Measurements from ENCODE around the gene MARF1.

The MARF1 gene

DNA sequence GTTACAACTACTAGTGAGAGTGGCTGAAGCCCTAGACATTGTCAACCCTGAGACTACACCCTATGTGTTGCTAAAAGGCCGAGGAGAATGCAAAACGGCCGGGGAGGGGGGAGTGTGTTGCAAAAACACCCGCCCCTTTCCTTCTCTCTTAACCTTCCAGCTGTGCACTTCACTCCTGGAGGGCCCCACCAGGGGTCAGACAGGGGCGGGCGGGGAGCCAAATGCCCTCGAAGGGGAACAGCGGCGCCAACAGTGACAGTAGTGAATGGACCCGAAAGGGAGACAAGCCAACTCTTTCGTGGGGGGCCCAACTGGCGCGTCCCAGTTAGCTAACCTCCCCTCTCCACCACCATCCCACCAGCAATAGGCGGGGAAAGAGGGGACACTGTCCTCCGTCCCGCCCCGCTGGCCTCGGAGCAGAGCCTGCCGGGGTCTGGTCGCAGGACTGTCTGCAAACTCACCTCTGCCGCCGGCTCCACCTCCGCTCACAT is 352 bp downstream of the MARF1 start:
- TF ChIP-seq GATA3 (IDR thresholded peaks at IDR 0.05; ENCODE audit: low read depth, low read length) = no peak
- no peak for TF ChIP-seq GATA2 (IDR thresholded peaks at IDR 0.05; ENCODE audit: low read depth, low read length)

DNA sequence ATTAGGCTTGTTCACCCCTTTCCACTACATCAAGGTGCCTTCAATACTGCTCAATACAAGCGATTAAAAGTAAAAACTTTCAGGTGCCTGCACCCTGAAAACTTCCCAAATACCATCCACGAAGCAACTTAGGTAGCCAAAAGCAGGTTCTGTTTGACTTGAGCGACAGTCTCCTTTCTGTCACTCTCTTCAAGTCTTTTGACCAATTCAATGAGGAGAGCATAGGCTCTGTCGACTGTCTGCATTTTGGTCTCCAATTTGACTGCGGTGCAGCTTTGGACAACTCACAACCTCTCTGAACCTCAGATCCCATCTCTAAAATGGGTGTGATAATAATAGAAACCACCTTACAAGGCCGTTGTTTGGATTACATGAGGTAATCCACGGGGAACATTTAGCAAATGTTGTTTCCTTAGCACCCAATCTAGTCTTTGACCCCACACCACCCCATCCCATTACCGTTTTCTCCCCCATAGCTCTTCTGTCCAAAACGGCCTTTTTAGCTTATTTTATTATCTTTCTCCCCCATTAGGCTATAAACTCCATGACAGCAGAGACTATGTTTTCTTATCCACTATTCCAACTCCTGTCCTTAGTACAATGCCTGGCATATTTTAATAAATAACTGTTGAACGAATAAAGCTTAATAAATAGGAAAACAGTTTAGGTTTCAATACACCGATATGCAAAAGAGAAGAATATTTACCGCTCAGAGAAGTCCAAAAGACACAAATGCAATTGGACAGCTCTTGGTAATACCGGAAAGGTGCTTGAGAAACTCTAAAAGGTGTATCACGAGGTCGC is 999 bp downstream of the MARF1 start:
- TF ChIP-seq GATA2 (IDR thresholded peaks at IDR 0.05; ENCODE audit: low read depth, low read length) (no peak), GATA3 (IDR thresholded peaks at IDR 0.05; ENCODE audit: low read depth, low read length) (no peak)

GRCh38 chr16:15640966-15641365 is 2.0 kb downstream of the MARF1 start:
- TF ChIP-seq GATA3 (IDR thresholded peaks at IDR 0.05; ENCODE audit: low read depth, low read length) = no peak

- no peak for TF ChIP-seq GATA2 (IDR thresholded peaks at IDR 0.05; ENCODE audit: low read depth, low read length)
- TF ChIP-seq GATA3 (IDR thresholded peaks at IDR 0.05; ENCODE audit: low read depth, low read length) = no peak
Measured at GRCh38 chr16:15639061-15639568, 3.8 kb downstream of the MARF1 start.

GRCh38 chr16:15636392-15636873 is 6.5 kb downstream of the MARF1 start:
- TF ChIP-seq GATA2 (IDR thresholded peaks at IDR 0.05; ENCODE audit: low read depth, low read length) (no peak), GATA3 (IDR thresholded peaks at IDR 0.05; ENCODE audit: low read depth, low read length) (no peak)

DNA sequence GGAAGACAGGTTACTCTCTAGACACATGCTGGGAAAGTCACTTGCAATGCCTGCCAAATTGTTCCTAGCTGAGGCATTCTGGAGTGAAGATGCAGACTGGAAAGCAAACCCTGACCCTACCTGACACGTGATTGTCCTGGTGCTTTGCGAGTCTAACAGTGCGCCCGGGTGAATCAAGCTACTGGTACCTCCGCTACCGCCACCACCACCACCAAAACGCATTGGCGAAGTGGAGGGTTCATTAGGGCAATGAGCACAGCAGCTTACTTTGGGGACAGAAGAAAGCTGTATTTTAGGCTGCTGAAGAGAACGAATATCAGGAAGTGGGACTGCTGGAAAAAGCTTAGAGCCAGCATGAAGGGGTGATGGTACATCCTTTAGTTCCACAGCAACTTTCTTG is 7.0 kb downstream of the MARF1 start:
- TF ChIP-seq GATA3 (IDR thresholded peaks at IDR 0.05; ENCODE audit: low read depth, low read length) (no peak), GATA2 (IDR thresholded peaks at IDR 0.05; ENCODE audit: low read depth, low read length) (no peak)

- TF ChIP-seq GATA2 (IDR thresholded peaks at IDR 0.05; ENCODE audit: low read depth, low read length) (no peak), GATA3 (IDR thresholded peaks at IDR 0.05; ENCODE audit: low read depth, low read length) (no peak)
Measured at GRCh38 chr16:15631730-15632409, 11.1 kb downstream of the MARF1 start.

DNA sequence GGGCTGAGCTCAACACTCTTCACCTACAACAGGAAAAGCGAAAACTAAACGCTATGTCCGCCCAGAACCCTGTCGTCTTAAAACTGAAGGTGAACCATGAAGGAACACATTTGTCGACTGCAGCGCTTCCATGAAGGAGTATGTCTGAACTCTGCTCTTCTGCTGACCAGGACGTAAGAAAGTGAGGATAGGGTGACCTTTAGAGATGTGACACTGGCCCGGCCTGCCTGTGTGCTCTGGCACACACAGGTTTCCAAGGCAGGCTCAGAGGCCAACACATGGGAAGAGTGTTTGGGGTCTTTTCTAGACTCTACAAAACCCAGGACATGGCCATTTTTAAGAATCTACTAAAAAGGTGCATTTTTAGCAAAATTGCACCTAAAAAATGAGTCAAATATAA is 21.1 kb downstream of the MARF1 start:
- TF ChIP-seq GATA3 (IDR thresholded peaks at IDR 0.05; ENCODE audit: low read depth, low read length) = no peak
- TF ChIP-seq GATA2 (IDR thresholded peaks at IDR 0.05; ENCODE audit: low read depth, low read length) = no peak

DNA sequence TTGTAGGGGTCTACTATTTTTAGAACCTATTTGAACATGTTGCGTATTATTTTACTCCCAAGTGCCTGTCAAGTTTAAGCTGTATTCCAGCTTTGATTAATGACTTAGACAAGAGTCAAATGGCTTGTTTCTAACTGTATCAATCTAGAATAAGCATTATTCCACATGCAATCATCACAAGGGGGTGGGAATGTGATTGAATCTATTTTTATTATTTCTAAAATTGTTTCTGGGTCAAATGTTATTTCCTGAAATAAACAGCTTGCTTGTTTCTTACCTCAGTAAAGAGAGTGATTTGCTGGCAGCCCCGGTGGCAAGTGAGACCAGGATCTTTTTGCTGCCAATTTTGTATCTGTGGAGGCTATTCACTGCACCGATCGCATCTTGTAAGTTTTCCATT is 21.5 kb downstream of the MARF1 start:
- no peak for TF ChIP-seq GATA2 (IDR thresholded peaks at IDR 0.05; ENCODE audit: low read depth, low read length)

GRCh38 chr16:15620611-15621195 is 22.3 kb downstream of the MARF1 start:
- TF ChIP-seq GATA2 (IDR thresholded peaks at IDR 0.05; ENCODE audit: low read depth, low read length) = no peak
- no peak for TF ChIP-seq GATA3 (IDR thresholded peaks at IDR 0.05; ENCODE audit: low read depth, low read length)

DNA sequence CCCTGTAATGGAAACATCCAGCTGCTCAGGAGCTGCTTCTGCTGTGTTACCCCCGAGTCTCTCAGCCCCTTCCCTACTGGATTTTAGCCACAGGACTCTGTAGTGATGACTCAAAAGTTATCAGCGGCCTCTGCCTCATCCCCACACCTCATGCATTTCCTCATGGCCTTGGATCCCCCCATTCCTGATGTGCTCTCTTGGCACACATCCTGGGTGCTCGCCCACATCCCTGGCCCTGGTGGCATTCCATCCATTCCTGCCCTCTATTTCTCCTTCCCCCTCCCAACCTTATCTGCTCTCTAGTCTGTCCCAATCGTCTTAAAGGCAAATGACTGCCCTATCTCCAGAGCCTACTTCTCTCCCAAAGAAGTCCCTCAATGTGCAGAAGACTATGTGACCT is 24.6 kb downstream of the MARF1 start:
- no peak for TF ChIP-seq GATA2 (IDR thresholded peaks at IDR 0.05; ENCODE audit: low read depth, low read length)
- TF ChIP-seq GATA3 (IDR thresholded peaks at IDR 0.05; ENCODE audit: low read depth, low read length) = no peak

DNA sequence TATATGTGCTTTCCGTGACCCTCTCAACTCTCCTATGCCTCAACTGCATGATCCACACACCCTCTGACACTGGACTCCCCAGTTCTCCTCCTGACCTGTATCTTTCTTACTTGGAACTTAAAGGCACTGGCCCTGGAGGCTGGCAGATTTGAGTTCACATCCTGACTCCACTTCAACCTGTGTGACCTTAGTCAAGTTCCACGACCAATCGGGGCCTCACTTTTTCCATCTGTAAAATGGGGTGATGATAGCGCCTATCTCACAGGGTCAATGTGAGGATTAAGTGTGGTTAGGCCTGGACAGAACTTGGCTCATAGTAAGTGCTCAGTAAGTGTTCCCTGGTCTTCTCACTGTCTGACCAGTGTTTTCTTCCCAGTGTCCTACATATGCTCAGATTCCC is 25.1 kb downstream of the MARF1 start:
- TF ChIP-seq GATA3 (IDR thresholded peaks at IDR 0.05; ENCODE audit: low read depth, low read length) = no peak
- no peak for TF ChIP-seq GATA2 (IDR thresholded peaks at IDR 0.05; ENCODE audit: low read depth, low read length)

DNA sequence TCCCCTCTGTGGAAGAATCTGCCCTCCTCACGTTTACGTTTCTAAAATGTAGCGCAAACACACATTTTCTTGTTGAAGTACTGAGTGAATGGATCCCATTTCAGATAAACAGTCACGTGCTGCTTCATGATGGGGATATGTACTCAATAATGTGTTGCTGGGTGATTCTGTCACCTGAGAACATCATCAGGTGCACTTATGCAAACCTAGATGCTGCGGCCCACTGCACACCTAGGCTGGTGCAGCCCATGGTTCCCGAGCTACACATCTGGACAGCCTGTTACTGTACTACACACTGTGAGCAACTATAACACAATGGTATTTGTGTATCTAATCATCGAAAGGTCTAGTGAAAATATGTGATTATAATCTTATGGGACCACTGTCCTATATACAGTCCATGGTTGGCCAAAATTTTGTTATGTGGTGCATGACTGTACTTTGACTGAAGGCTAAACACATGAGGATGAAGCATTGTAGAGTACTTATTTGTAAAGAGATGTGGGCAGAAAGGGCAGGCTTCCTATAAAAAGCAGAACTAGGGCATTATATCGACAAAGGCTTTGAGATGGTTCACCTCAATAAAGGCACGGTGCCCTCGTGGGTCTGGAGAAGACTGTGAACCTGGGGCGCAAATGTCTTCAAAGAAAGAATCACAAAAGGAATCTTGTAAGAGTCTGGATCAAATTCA is 26.3 kb downstream of the MARF1 start:
- TF ChIP-seq GATA2 (IDR thresholded peaks at IDR 0.05; ENCODE audit: low read depth, low read length) = no peak
- no peak for TF ChIP-seq GATA3 (IDR thresholded peaks at IDR 0.05; ENCODE audit: low read depth, low read length)

DNA sequence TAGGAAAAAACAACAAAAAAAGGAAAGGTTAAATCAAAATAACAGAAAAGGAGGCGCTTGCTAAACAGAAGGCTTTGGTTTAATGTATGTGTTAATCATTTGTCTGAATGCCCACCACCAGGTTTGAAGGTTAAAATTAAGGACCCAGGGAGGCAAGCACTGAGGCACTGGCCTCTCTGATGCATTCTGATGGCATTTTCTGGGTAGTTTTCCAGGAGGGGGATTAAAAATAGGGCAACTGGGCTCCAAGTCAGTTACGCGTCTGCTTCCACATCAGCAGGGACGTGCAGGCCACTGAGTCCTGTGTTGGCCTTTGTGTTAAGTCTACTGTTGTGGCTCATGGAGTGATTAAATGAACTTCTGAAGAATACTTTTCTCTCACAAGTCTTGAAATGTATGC is 26.9 kb downstream of the MARF1 start:
- TF ChIP-seq GATA3 (IDR thresholded peaks at IDR 0.05; ENCODE audit: low read depth, low read length) (no peak), GATA2 (IDR thresholded peaks at IDR 0.05; ENCODE audit: low read depth, low read length) (no peak)
